Activated CD4-positive, alpha-beta T cell treated with anti-CD3 and anti-CD28 coated beads for 24 hours (primary cell): Measurements from ENCODE around the gene AADACL3.
"Not testable (repeated sequence)": the region's sequence is repeated elsewhere in the genome, so short reads cannot be mapped to it uniquely, and the experiment has no call there.

Source experiments
- DNase-seq, 2 donors: peaks; one replicate each; pipeline ENCODE4 v3.0.0-alpha.2; 2020; ENCODE audit warnings: low read depth in 2 of 2

Gene AADACL3

GRCh38 chr1:12715896-12716437, at the start of gene AADACL3:
TSS of gene AADACL3 (plus strand) at chr1:12716110. CDS start at chr1:12716177, 67 bp downstream.
- DNase-seq, result no peak

- DNase-seq, result no peak
These were observed 49.7 kb upstream of the AADACL3 start for GRCh38 chr1:12666141-12666735.

GRCh38 chr1:12669529-12670068, 46.3 kb upstream of the AADACL3 start:
- DNase-seq, result no peak

GRCh38 chr1:12674358-12674757, 41.6 kb upstream of the AADACL3 start:
- DNase-seq, result no peak

GRCh38 chr1:12676122-12676521, 39.8 kb upstream of the AADACL3 start:
- DNase-seq, result not testable (repeated sequence)

GRCh38 chr1:12677565-12677964, 38.3 kb upstream of the AADACL3 start:
- DNase-seq, result no peak

GRCh38 chr1:12678350-12678749, 37.6 kb upstream of the AADACL3 start:
- DNase-seq, result no peak

GRCh38 chr1:12678820-12679219, 37.1 kb upstream of the AADACL3 start:
- no peak for DNase-seq

GRCh38 chr1:12690156-12690555, 25.8 kb upstream of the AADACL3 start:
- no peak for DNase-seq

- no peak for DNase-seq
These were observed 22.7 kb upstream of the AADACL3 start for GRCh38 chr1:12692967-12693782.

- DNase-seq, result no peak
These were observed 19.3 kb upstream of the AADACL3 start for GRCh38 chr1:12696658-12697057.

GRCh38 chr1:12697397-12697796, 18.5 kb upstream of the AADACL3 start:
- DNase-seq, result no peak

GRCh38 chr1:12703821-12704451, 12.0 kb upstream of the AADACL3 start:
- no peak for DNase-seq

GRCh38 chr1:12706061-12706460, 9.8 kb upstream of the AADACL3 start:
- no peak for DNase-seq

- DNase-seq, result no peak
These were observed 7.4 kb upstream of the AADACL3 start for GRCh38 chr1:12708396-12709090.

GRCh38 chr1:12709091-12709491, 6.8 kb upstream of the AADACL3 start:
- no peak for DNase-seq

GRCh38 chr1:12709696-12710095, 6.2 kb upstream of the AADACL3 start:
- no peak for DNase-seq

GRCh38 chr1:12711536-12711935, 4.4 kb upstream of the AADACL3 start:
- no peak for DNase-seq

GRCh38 chr1:12712076-12712475, 3.8 kb upstream of the AADACL3 start:
- no peak for DNase-seq

GRCh38 chr1:12712929-12713328, 3.0 kb upstream of the AADACL3 start:
- no peak for DNase-seq

- DNase-seq, result not testable (repeated sequence)
These were observed 2.3 kb upstream of the AADACL3 start for GRCh38 chr1:12713651-12714050.
